Sciatic nerve (tissue), 2 donors: Measurements from ENCODE around the gene MINPP1. TPM values are rescaled to one million over a fixed set of nuclear protein-coding genes. Genes with fewer than 3 reads are reported as not detected.
A peak's percentile ranks its signal among the peaks of the same experiment; 100 is the strongest.
"Not testable (repeated sequence)": the region's sequence is repeated elsewhere in the genome, so short reads cannot be mapped to it uniquely, and the experiment has no call there.

Source experiments
- ATAC-seq: fragments of 200-7000 bp; cut with Tn5 transposase; one replicate; pipeline ENCODE4 v1.9.1; 2020; ENCODE audit warnings: mild to moderate bottlenecking, moderate library complexity
- DNase-seq: peaks from one replicate; pipeline ENCODE4 v3.0.0-alpha.2; 2020; ENCODE audit warnings: low spot score
- intact Hi-C: fragments of 100-400 bp; cut with DNase I; formaldehyde crosslinking; loops from one replicate; pipeline ENCODE4 v1.14.2; 2022
- total RNA-seq: library from RNA; stranded (reverse); fragmentation: NEBNext Ultra II Directional; extraction: Animal tissue kit (Norgen Biotek cat#: 25700); gene quantifications from one replicate; pipeline ENCODE4 v1.2.1, GENCODE V29; 2021
- donor health status: DM: no; HTN: no; CAD: no.
- donor health status: DM: no; HTN: no; CAD: no.

MINPP1 gene
- total RNA-seq, 1 donor from 2014 or later: 11.6 TPM

GRCh38 chr10:87557409-87557808 is 52.7 kb downstream of the MINPP1 start:
- intact Hi-C loops: no loop called here
- ATAC-seq (no peak), DNase-seq (no peak)

- ATAC-seq (no peak), DNase-seq (no peak)
- intact Hi-C loops: no loop called here
Measured at GRCh38 chr10:87558333-87558732, 53.6 kb downstream of the MINPP1 start.

DNA sequence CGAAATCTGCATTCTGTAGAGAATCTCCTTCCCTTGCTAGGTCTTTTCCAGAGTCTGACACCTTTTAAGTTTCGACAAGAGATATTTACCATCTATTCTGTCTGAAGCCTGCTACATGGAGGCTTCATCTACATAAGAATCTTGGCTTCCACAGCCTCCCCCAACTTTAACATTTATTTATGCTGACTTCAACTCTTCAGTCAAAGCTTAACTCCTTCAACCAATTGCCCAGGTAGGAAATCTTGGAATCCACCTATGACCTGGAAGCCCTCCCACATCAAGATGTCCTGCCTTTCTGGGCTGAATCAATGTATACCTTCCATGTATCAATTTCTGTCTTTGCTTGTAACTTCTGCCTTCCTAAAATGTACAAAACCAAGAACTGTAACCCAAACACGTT is 54.7 kb downstream of the MINPP1 start:
- intact Hi-C loops: no loop called here
- DNase-seq: no peak
- ATAC-seq: no peak

DNA sequence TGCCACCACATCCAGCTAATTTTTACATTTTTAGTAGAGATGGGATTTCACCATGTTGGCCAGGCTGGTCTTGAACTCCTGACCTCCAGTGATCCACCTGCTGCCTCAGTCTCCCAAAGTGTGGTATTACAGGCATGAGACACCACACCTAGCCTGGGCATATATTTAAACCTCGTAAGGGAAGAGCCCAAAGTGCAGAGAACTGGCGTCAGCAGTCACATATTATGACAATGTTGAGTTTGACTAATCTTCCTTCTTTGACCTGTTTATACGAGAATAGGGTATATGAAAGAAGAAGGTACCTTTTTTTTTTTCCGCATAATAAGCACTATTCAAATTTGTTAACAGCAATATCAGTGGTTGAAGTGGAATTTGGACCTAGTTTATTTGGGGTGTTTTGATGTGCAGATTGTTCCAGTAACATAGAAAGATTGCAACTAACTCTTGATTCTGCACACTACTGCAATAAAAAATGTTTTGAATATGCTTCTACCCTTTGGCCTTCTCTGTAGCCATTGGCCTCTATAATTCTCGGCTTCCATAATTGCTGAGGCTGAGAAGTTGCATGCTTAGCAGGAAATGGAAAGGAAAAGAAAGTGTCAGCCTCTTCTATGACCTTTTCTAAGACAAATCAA is 55.9 kb downstream of the MINPP1 start:
- no peak for DNase-seq
- intact Hi-C loops: no loop called here
- ATAC-seq: no peak

DNA sequence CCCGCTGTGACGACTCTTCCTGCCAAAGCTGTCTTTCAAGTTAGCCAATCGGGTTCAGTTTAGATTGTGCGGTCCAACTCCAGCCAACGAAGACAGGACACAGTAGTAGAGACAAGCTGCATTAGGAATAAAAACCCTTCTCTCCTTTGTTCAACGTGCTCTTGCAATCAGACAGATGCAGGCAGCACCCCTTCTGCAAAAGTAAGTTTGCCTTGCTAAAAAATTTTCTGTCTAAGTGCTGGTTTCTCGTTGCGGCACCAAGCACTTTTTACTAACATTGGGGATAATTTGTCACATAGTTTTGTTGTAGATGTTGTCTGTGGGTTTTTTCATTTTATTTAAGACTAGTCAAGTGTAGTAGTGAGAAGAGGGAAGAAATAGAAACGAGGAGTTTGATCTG is 58.1 kb downstream of the MINPP1 start:
- DNase-seq: no peak
- intact Hi-C loops: no loop called here
- ATAC-seq: no peak

GRCh38 chr10:87565010-87565409 is 60.3 kb downstream of the MINPP1 start:
- DNase-seq (no peak), ATAC-seq (no peak)
- intact Hi-C loops: no loop called here

GRCh38 chr10:87575851-87576250 is 71.2 kb downstream of the MINPP1 start:
- no peak for DNase-seq
- intact Hi-C loops: no loop called here
- no peak for ATAC-seq

GRCh38 chr10:87578160-87578841 is 73.6 kb downstream of the MINPP1 start:
- DNase-seq (no peak), ATAC-seq (peak; percentile 28)
- intact Hi-C loops: no loop called here

DNA sequence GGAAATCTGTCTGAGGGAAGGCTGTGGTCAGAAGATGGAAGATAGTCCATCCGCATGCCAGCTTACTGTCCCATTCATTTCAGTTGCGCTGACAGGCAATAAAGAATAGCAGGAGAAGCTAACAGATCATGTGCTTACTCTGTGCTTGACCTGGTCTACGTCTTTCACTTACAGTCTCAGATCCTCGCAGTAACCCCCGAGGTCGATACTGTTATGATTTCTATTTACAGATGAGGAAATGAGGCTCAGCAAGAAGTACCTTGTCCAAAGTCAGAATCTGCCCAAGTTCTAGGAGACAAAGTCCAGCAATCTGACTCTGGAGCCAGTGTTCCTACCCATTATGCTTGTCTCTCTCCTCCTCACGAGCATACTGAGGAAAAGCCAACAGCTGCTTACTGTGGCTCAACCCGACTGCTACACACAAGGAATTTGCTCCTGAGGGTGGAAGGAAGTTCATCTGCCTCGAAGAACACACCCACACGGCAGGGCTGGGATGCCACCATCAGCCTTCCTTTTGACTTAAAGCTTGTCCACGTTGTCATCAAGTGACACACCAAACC is 74.2 kb downstream of the MINPP1 start:
- peak; percentile 90 for ATAC-seq
- DNase-seq: no peak
- intact Hi-C loops: no loop called here

DNA sequence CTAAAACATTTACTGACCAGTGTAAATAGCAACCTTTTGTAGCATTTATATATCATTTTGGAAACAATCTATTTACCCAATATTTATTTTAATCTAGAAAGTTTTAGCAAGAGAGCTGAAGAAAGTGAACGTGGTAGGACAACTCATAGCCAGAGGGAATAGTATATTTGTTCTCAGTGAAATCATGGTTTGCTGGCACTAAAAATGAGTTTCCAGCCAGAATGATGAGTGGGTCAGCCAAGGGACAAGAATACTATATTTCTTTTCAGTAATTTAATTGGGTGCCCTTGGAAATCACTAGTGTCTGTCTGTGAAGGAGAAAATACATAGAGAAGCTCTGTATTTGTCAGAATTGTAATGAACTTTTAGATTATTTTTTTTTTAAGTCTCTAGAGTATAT is 74.9 kb downstream of the MINPP1 start:
- intact Hi-C loops: no loop called here
- ATAC-seq (peak; percentile 56), DNase-seq (no peak)

DNA sequence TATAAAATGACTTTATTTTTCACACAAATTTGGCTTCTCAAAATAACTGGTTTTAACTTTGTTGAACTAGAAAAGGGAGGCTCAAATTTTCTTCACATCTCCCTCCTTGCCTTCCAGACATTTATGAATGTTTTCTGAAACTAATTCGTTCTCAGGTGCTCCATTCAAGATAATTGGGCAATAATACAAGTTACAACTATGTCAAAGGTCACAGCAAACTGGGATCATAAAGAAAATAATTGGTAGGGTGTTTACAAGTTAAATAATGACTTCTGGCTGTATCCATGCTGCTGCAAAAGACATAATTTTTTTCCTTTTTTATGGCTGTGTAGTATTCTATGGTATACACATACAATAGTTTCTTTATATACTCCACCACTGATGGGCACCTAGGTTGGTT is 75.3 kb downstream of the MINPP1 start:
- DNase-seq: no peak
- intact Hi-C loops: no loop called here
- ATAC-seq: no peak

DNA sequence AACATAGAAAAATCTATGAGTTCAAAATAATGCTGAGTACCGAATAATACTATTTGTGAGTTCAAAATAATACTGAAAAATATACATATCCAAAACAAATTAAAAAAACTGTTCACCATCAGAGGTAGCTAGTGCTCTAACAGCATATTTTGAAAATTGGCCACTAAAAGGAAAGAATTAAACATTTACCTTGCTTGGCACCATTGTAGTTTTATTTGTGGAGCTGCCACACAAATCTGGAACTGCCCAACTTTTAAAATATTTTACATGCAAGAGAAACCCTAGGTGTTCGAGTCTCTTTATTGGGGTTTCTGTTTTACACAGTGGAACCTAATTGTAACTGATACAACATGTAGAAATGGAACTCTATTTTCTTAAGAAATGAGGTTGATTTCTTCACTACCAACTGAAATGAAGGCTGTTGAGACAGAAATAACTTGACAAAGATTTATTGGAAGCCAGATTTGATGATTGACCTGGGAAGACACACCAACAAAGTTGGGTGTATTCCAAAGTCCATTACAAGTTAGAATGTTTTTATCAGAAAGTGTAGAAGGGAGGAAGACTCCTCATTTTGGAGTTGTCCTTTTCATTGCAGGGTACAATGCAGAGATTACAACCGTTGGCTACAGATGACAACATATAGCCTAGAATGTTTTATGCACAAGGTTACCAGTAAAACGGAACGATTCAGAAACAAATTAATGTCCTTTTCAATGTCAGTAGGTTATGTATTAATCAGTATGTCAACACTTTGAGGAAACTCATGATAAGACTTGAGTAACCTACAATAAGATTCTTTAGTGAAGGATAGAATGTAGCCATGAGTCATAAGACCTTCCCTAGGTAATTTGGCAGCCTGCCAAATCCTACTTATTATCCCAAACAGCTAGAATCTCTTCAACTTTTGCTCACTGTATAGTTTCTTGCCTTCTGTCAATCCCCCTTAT is 81.1 kb downstream of the MINPP1 start:
- ATAC-seq: no peak
- intact Hi-C loops: no loop called here

DNA sequence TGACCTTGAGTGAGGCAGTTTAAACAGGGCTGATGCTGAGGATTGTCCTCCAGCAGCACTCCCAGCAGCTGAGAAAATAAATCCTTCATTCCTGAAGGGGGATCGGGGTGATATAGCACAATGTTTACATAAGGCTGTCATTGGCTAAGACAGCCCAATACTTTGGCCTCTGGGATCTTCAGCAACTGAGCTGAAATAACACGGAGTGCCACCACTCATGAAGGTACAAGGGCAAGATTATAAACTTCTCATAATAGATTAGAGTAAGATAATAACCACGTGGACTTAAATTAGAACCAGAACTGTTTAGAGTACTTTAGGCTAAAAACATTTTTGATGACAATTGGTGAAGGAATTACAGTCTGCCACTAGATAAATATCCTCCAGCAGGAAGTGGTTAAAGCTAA is 85.0 kb downstream of the MINPP1 start:
- intact Hi-C loops: no loop called here
- DNase-seq (no peak), ATAC-seq (no peak)

More for the DNA sequence above, 81.1 kb downstream of the MINPP1 start:
- DNase-seq: no peak

DNA sequence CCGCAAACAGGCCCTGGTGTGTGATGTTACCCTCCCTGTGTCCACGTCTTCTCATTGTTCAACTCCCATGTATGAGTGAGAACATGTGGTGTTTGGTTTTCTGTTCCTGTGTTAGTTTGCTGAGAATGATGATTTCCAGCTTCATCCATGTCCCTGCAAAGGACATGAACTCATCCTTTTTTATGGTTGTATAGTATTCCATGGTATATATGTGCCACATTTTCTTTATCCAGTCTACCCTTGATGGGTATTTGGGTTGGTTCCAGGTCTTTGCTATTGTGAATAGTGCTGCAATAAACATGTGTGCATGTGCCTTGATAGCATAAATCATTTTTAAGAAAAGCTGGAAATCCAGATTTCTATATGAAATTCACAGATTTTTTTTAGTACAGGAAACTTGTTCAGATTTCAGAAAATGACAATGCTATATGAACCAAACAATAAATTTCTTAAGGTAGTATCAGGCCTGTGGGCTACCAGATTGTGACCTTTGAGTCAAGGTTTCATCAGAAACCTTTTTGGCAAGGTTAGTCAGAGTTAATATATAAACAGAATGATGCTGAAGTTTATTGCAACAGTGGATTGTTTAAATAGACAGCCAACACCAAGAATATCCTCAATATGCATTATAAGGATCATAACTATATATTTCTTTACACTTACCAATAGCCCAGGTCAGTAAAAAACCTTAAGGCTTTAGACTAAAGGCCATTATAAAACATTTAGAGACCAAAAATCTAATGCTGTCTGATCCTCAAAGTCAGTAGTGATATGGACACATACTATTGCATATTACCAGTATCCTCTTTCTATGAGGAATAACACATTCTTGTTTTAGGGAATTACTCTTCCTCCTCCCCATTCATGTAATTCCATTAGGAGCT is 86.3 kb downstream of the MINPP1 start:
- ATAC-seq: no peak
- no peak for DNase-seq
- intact Hi-C loops: no loop called here

DNA sequence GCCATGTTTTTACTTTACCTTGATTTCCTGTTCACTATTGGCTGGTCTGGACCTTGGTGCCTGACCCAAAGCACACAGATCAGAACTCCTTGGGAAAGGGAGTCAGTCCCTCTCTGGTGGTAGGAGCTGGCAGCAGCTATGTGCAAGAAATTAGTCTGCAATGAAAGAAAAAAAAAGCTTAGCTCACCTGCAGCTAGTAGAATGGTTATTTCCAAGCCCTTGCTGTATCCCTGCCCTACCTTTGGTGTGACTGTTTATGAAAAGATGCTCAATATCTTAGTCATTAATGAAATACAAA is 86.8 kb downstream of the MINPP1 start:
- ATAC-seq: no peak
- intact Hi-C loops: no loop called here
- no peak for DNase-seq

GRCh38 chr10:87592920-87593319 is 88.2 kb downstream of the MINPP1 start:
- ATAC-seq, intact Hi-C loops, DNase-seq: not testable (repeated sequence)

GRCh38 chr10:87593702-87594101 is 89.0 kb downstream of the MINPP1 start:
- ATAC-seq: peak; percentile 93

DNA sequence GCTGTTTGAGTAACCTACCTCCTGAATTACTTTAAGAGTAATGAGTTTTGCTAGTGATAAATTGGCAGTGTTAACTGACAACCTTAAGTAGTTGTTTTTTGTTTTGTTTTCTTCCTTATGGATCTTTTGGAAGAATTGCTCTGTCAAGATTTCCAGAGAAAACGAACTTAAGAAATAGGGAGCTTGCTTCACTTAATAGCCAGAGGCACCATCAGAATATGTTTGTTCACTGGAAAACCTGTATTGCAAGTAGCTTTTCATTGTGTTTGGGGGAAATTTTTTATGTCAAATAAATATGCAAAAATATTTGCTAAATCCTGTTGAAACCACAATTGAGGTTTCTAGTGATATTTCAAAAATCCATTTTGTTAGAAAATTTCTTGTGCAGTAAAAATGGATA is 89.5 kb downstream of the MINPP1 start:
- DNase-seq (no peak), ATAC-seq (no peak)
- intact Hi-C loops: no loop called here

More at GRCh38 chr10:87593702-87594101, 89.0 kb downstream of the MINPP1 start:
- DNase-seq: no peak
- intact Hi-C loops: no loop called here

DNA sequence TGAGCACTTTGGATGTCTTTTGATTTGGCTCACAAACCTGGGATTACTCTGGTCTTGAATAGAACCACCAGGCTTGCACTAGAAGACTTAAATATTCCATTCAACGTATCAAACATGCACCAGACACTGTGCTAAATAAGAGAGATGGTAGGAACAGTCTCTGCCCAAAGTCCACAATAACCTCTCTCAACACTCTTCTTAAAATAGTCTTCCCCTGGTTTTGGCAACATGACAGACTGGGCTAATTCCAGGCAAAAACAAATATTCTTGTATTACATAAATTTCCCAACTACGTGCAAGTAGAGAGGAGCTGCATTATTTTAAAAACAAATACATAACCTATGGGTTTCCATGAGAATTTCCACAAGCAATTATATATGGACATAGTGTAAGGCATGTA is 90.2 kb downstream of the MINPP1 start:
- peak; percentile 64 for ATAC-seq
- intact Hi-C loops: no loop called here
- DNase-seq: no peak
